Measurements from ENCODE around the gene DOK5.
"Not testable (repeated sequence)": the region's sequence is repeated elsewhere in the genome, so short reads cannot be mapped to it uniquely, and the experiment has no call there.

Gene DOK5

DNA sequence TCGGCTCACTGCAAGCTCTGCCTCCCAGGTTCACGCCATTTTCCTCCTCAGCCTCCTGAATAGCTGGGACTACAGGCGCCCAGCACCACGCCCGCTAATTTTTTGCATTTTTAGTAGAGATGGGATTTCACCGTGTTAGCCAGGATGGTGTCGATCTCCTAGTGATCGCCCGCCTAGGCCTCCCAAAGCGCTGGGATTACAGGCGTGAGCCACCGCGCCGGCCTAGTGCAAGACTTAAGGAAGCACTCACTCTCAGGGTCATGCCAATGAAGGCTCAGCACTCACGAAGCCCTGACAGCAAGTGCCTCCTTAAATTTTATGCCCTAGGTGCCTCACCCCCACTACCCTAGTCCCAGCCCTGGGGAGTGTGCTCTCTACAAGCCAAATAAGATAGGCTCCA, 4.7 kb upstream of the DOK5 start:
- no peak for DNase-seq (ENCODE audit: low read depth in 2 of 3, low spot score in 2 of 3)

- no peak for DNase-seq (ENCODE audit: low read depth in 2 of 3, low spot score in 2 of 3)
These were observed 2.8 kb upstream of the DOK5 start for GRCh38 chr20:54472607-54473006.

GRCh38 chr20:54473340-54473739, 2.1 kb upstream of the DOK5 start:
- no peak for DNase-seq (ENCODE audit: low read depth in 2 of 3, low spot score in 2 of 3)

DNA sequence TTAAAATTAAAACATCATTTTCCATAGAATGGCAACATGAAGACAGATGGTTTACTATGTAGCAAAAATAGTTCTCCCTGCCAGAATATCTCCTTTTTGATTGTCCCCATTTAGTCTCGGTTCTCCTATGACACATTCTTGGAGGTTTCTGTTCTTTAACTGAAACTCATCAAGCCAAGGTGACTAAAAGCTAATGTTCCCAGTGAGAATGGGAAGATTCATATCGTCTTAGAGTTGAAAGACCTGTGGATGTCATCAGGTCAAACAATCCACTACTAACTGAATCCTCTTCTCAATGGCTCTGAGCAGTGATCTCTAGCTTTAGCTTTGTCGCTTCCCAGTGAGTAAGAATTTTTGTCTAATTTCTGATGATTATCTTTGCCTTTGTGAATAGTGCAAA, 1.3 kb upstream of the DOK5 start:
- DNase-seq (ENCODE audit: low read depth in 2 of 3, low spot score in 2 of 3), result no peak

DNA sequence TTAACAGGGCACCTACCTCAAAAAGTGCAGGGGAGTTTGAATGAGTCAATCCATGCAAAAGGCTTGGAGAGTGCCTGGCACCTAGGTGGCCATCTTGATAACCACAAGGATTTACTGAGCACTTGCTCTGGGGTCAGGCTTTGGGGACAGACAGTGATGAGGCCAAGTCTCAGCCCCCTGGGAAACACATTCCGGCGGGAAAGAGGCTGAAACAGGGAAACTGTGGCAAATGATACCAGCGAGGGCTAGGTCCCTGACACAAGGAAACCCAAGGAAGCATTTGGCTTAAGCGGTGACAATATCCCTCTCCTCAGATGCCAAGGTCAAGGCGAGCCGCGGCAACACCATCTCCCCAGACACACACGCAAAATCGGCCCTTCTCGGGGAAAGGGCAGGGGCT, 527 bp upstream of the DOK5 start:
- no peak for DNase-seq (ENCODE audit: low read depth in 2 of 3, low spot score in 2 of 3)

GRCh38 chr20:54476169-54477009, 996 bp downstream of the DOK5 start:
- no peak for DNase-seq (ENCODE audit: low read depth in 2 of 3, low spot score in 2 of 3)

- no peak for DNase-seq (ENCODE audit: low read depth in 2 of 3, low spot score in 2 of 3)
These were observed 2.0 kb downstream of the DOK5 start for GRCh38 chr20:54477191-54477955.

GRCh38 chr20:54479138-54479906, 3.9 kb downstream of the DOK5 start:
- DNase-seq (ENCODE audit: low read depth in 2 of 3, low spot score in 2 of 3), result no peak

GRCh38 chr20:54479937-54480336, 4.5 kb downstream of the DOK5 start:
- DNase-seq (ENCODE audit: low read depth in 2 of 3, low spot score in 2 of 3), result not testable (repeated sequence)

GRCh38 chr20:54481442-54481841, 6.0 kb downstream of the DOK5 start:
- DNase-seq (ENCODE audit: low read depth in 2 of 3, low spot score in 2 of 3), result no peak

DNA sequence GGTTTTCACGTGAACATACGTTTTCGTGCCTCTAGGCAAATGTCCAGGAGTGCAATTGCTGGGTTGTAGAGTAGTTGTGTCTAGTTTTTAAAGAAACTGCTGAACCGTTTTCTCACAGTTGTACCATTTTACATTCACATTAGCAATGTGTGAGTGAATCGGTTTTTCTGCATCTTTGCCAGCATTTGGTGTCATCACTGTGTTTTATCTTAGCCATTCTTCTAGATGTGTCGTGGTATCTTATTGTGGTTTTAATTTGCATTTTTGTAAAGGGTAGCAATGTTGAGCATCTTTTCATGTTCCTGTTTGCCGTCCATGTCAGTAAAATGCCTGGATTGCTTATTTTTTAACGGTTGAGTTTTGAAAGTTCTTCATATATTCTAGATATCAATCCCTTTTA, 10.2 kb downstream of the DOK5 start:
- no peak for DNase-seq (ENCODE audit: low read depth in 2 of 3, low spot score in 2 of 3)

DNA sequence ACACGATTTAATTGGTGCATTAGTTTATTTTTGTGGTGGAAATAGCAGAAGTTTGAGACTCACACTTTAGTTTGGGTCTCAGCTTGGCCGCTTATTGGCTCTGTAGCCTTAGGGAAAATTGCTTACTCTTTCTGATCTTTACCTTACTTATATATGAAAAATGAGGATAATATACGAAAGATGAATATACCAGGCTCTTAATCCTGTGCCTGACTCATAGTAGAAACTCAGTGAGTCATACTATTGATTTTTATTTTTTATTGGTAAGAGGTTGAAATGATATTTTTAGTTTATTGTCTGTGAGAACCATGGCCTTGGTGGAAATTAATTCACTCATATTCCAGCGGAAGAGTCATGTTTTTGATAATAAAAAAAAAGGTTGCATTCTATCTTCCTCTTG, 11.2 kb downstream of the DOK5 start:
- no peak for DNase-seq (ENCODE audit: low read depth in 2 of 3, low spot score in 2 of 3)

- no peak for DNase-seq (ENCODE audit: low read depth in 2 of 3, low spot score in 2 of 3)
These were observed 13.0 kb downstream of the DOK5 start for GRCh38 chr20:54488442-54488841.

DNA sequence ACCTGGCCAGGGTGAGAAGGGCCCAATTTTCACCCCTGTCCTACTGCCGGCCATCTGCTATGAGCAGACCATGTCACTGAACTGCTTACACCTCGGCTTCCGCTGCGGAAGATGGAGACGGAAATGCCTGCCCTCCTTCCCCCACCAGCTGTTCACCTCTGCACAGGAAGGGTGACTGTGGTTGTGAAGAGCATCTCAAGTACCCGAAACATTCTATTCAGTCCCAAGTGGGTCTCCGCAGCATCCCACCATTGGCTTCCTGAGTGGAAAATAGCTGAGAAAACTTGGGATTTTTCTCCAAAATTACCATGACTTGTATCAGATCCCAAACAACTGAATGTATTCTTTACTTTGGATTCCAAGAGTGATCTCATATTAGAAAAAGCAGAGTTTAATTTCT, 16.1 kb downstream of the DOK5 start:
- DNase-seq (ENCODE audit: low read depth in 2 of 3, low spot score in 2 of 3), result no peak

- no peak for DNase-seq (ENCODE audit: low read depth in 2 of 3, low spot score in 2 of 3)
These were observed 19.1 kb downstream of the DOK5 start for GRCh38 chr20:54494303-54495006.

DNA sequence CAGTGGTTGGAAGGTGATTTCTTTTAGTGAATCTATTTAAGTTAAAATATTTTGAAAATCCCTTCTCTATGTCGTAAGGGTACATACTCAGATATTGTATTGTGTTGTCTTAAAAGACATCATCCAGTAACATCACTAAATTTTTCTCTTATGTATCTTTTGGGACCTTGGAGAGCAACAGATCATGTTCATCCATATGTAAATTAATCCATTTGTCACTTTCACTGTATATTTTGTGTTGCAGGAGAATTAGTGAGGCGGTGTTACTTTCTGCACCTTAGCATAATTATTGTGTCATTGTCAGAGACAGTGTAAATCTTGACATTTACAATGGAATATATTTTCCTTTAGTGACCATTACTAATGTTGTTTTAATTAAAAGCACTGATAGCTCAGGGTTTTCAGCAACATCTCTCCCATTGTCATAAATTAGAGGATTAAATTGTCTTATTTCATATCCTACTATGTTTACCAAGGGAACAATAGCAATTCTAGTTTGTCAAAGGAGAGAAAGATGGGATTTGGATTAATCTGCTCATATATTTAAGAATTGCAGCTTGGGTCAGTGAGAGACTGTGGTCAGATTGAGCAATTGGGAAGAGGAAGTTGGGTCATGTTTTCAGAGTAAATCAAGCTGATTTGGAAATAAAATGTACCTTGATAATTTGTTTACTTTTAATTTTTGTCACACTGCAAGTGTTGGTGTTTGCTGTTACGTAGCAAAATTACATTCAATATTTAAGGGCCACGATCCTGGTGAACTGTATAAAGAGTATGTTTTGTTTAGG, 22.7 kb downstream of the DOK5 start:
- no peak for DNase-seq (ENCODE audit: low read depth in 2 of 3, low spot score in 2 of 3)

GRCh38 chr20:54499111-54499510, 23.7 kb downstream of the DOK5 start:
- no peak for DNase-seq (ENCODE audit: low read depth in 2 of 3, low spot score in 2 of 3)

DNA sequence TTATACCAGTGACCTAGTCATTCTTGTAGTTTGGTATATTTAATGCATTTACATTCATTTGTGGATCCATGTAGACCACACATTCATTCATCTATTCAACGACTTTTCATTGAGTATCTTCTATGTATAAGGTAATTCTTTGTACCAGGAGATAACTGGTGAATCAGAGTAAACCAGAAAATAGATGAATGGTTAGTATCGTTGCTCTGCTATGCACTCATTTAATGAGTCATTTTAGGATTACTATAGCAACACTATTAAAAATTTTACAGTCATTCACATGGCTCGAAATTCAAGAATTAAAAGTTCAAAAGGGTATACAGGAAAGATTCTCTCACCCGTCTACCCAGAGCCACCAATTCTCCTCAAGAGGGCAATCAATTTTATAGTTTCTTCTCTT, 26.8 kb downstream of the DOK5 start:
- no peak for DNase-seq (ENCODE audit: low read depth in 2 of 3, low spot score in 2 of 3)

DNA sequence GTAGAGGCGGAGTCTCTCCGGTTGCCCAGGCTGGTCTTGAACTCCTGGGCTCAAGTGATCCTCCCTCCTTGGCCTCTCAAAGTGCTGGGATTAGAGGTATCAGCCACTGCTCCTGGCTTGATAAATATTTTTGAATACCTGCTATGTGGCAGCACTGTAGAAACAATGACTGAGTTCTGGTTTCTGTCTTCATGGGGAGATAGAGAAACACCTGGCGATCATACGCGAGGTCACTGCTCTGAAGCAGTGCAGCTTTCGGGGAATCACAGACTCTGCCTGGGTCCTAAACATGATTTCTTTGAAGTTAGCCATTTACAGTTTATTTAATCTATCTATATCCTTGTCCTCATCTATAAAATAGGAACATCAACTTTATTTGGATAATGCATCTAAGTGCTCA, 31.2 kb downstream of the DOK5 start:
- DNase-seq (ENCODE audit: low read depth in 2 of 3, low spot score in 2 of 3), result no peak

DNA sequence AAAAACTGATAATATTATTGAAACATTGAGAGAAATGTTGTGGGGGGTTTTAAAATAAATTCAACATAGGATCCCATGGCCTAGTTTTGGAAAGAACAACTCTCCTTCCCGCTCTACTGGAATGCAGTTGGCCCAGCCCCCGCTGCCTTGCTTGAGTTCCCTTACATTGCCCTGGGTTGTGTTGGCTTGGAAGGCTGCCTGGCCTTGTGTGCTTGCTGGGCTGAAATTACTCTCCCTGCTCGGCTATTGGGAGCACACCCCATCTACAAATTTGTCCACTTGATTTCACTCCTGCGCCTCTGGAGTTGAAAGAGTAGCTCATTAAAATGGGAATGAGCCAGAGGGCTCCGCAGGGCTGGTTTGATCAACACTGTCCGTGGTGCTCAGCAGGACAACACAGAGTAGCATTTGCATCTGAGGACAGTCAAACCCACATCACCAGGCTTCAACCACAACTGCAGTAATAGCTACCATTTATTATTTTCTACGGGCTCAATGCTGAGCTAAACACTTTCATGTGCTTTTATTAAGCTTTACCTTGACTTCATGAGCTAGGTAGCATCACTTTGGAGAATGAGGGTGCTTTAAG, 35.2 kb downstream of the DOK5 start:
- no peak for DNase-seq (ENCODE audit: low read depth in 2 of 3, low spot score in 2 of 3)

All from activated CD8-positive, alpha-beta memory T cell treated with anti-CD3 and anti-CD28 coated beads for 48 hours (primary cell).